Fibroblast of mammary gland (primary cell): ENCODE measurements around the gene C2orf68.
"Not testable (repeated sequence)": the region's sequence is repeated elsewhere in the genome, so short reads cannot be mapped to it uniquely, and the experiment has no call there.

Experiments
- DNase-seq: peaks from one replicate; pipeline ENCODE4 v3.0.0-alpha.2; 2010; ENCODE audit warnings: low read depth
- H3K4me3 ChIP-seq: 2 replicates; pipeline ENCODE4 v1.5.1; 2011; ENCODE audit warnings: low read depth, mild to moderate bottlenecking, low read length, moderate library complexity; ENCODE audit not compliant: control insufficient read depth
- CTCF ChIP-seq: conservative IDR thresholded peaks from 2 replicates; pipeline ENCODE4 v1.5.1; 2011; ENCODE audit warnings: low read depth, low read length, inconsistent platforms; ENCODE audit not compliant: control insufficient read depth, insufficient read depth

The C2orf68 gene

GRCh38 chr2:85611705-85612587, at the start of gene C2orf68:
Gene C2orf68, minus strand, starts transcription at chr2:85612066. Its CDS starts 82 bp downstream, at chr2:85611984.
- DNase-seq: peak; percentile 78
- H3K4me3 ChIP-seq: peak within 1 kb of the TSS; percentile 67
- no peak for TF ChIP-seq CTCF

- no peak for DNase-seq
- no peak overlapping the region for H3K4me3 ChIP-seq
- no peak for TF ChIP-seq CTCF
Observed at GRCh38 chr2:85661139-85661858, 49.4 kb upstream of the C2orf68 start.

DNA sequence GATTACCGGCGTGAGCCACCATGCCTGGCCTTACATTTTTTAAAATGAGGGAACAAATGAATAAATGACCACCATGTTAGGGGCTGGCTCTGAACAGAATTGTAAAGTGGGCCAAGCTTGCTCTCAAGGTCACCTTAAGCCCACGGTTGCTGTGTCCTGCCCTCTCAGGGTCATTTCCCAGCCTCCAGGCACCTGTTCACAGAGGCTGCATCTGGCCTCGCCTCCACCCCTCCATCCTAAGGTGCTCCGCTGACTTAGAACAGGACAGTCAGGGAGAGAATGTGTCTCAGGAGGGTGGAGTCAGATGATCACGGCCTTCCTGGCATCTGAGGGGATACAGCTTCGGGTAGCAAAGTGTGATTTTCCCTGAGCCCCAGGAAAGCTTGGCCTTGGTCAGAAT, 48.9 kb upstream of the C2orf68 start:
- no peak for TF ChIP-seq CTCF
- DNase-seq: no peak
- H3K4me3 ChIP-seq: no peak overlapping the region

GRCh38 chr2:85660301-85660700, 48.4 kb upstream of the C2orf68 start:
- DNase-seq, H3K4me3 ChIP-seq: not testable (repeated sequence)

- no peak for TF ChIP-seq CTCF
- no peak for DNase-seq
- H3K4me3 ChIP-seq: no peak overlapping the region
Observed at GRCh38 chr2:85659324-85659981, 47.6 kb upstream of the C2orf68 start.

DNA sequence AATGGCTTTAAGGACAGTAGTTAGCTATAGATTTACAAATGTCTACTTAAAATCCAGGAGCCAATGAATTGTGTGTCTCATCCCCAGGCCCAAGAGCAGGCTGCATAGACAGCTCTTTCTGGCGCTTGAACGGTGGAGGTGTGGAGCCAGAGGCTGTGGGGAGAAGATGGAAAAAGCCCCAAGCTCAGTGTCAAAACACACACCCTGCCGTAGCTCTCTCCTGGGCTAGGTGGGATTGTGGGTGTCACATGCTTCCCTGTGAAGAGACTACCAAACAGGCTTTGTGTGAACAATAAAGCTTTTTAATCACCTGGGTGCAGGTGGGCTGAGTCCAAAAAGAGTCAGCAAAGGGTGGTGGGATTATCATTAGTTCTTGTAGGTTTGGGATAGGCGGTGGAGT, 45.5 kb upstream of the C2orf68 start:
- not testable (repeated sequence) for H3K4me3 ChIP-seq, DNase-seq

DNA sequence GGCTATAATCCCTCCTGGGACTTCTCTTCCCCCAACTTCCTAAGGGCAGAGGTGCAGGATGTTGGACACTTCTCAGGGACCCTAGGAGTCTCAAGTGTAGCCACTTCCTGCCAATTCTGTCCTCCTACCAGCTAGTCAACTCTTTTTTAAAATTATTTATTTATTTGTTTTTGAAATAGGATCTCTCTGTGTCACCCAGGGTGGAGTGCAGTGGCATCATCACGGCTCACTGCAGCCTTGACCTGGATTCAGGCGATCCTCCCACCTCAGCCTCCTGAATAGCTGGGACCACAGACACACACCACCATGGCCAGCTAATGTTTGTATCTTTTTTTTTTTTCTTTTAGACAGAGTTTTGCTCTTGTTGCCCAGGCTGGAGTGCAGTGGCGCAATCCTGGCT, 44.6 kb upstream of the C2orf68 start:
- no peak for TF ChIP-seq CTCF
- H3K4me3 ChIP-seq: no peak overlapping the region
- peak; percentile 56 for DNase-seq
